Medulla oblongata (tissue), 1 donor: ENCODE data around the gene S100A8.

Experiments used
- DNase-seq: peaks from one replicate; pipeline ENCODE4 v3.0.0-alpha.2; 2015; ENCODE audit errors: extremely low spot score

The S100A8 gene

GRCh38 chr1:153362187-153362775 is 28.6 kb downstream of the S100A8 start:
- no peak for DNase-seq

GRCh38 chr1:153361480-153362109 is 29.3 kb downstream of the S100A8 start:
- no peak for DNase-seq

- no peak for DNase-seq
Measured at GRCh38 chr1:153360592-153361479, 30.0 kb downstream of the S100A8 start.

GRCh38 chr1:153360190-153360589 is 30.7 kb downstream of the S100A8 start:
- peak; percentile 7 for DNase-seq

- DNase-seq: no peak
Measured at GRCh38 chr1:153359241-153359640, 31.6 kb downstream of the S100A8 start.

GRCh38 chr1:153358691-153358975 is 32.2 kb downstream of the S100A8 start:
- no peak for DNase-seq

GRCh38 chr1:153357853-153358690 is 32.8 kb downstream of the S100A8 start, which contains the start of gene S100A9:
TSS of gene S100A9 (plus strand) at chr1:153357854. CDS start at chr1:153358284, 430 bp downstream.
- no peak for DNase-seq

- DNase-seq: no peak
Measured at GRCh38 chr1:153357076-153357852, 33.6 kb downstream of the S100A8 start.

GRCh38 chr1:153356392-153357075 is 34.3 kb downstream of the S100A8 start:
- DNase-seq: no peak

- no peak for DNase-seq
Measured at GRCh38 chr1:153355445-153356071, 35.3 kb downstream of the S100A8 start.

GRCh38 chr1:153354515-153355193 is 36.2 kb downstream of the S100A8 start:
- no peak for DNase-seq

- DNase-seq: no peak
Measured at GRCh38 chr1:153353226-153353947, 37.5 kb downstream of the S100A8 start.

- peak; percentile 71 for DNase-seq
Measured at GRCh38 chr1:153352523-153352922, 38.4 kb downstream of the S100A8 start.

- no peak for DNase-seq
Measured at GRCh38 chr1:153350321-153350957, 40.4 kb downstream of the S100A8 start.

- no peak for DNase-seq
Measured at GRCh38 chr1:153349363-153350320, 41.2 kb downstream of the S100A8 start.

GRCh38 chr1:153348511-153349362 is 42.1 kb downstream of the S100A8 start, which contains the start of gene PGLYRP4:
TSS of gene PGLYRP4 (minus strand) at chr1:153348841. CDS start at chr1:153347932, 909 bp downstream.
- no peak for DNase-seq
